Colonic mucosa (tissue), 4 donors: ENCODE results near the gene C14orf180. TPM values are rescaled to one million over a fixed set of nuclear protein-coding genes. Genes with fewer than 3 reads are reported as not detected.
"Not testable (repeated sequence)": the region's sequence is repeated elsewhere in the genome, so short reads cannot be mapped to it uniquely, and the experiment has no call there.

Experiments
- DNase-seq: peaks from one replicate; pipeline ENCODE4 v3.0.0-alpha.2; 2020
- H3K27ac ChIP-seq: fragments of 200-600 bp; one replicate; pipeline ENCODE4 v1.8.0; 2021
- H3K27me3 ChIP-seq: fragments of 200-600 bp; one replicate; pipeline ENCODE4 v1.8.0; 2021
- H3K36me3 ChIP-seq: fragments of 200-600 bp; one replicate; pipeline ENCODE4 v1.8.0; 2021
- H3K4me1 ChIP-seq: fragments of 200-600 bp; one replicate; pipeline ENCODE4 v1.8.0; 2021; ENCODE audit warnings: mild to moderate bottlenecking
- H3K4me3 ChIP-seq: fragments of 200-600 bp; one replicate; pipeline ENCODE4 v1.8.0; 2021
- H3K9ac ChIP-seq, 2 donors: one replicate each; pipeline ENCODE4 v1.7.0; 2013; ENCODE audit warnings: control low read depth in 2 of 2, low read depth in 2 of 2, low read length in 2 of 2
- H3K9me3 ChIP-seq: fragments of 200-600 bp; one replicate; pipeline ENCODE4 v1.8.0; 2021
- CTCF ChIP-seq: fragments of 200-600 bp; IDR thresholded peaks from one replicate; pipeline ENCODE4 v1.8.0; 2022; ENCODE audit warnings: antibody characterized with exemption, mild to moderate bottlenecking
- intact Hi-C: fragments of 100-400 bp; cut with DNase I; formaldehyde crosslinking; loops from one replicate; pipeline ENCODE4 v1.14.1; 2022
- total RNA-seq, 2 donors: library from RNA; stranded (reverse); fragmentation: NEBNext Ultra II Directional in 1 of 2; extraction: Animal tissue kit (Norgen Biotek cat#: 25700) in 1 of 2; gene quantifications; one replicate each; pipeline ENCODE4 v1.2.1, GENCODE V29; 2021
- donor health status: healthy.
- donor health status: DM: no; HTN: no; CAD: no.
- donor health status: DM: no; HTN: no; CAD: no.

C14orf180 gene
- total RNA-seq, 2 donors from 2014 or later, result 0.13 TPM; not detected in 1

- TF ChIP-seq CTCF, result no peak
- H3K9ac ChIP-seq, result no peak overlapping the region
- no peak for DNase-seq
- intact Hi-C loops, result no loop called here
- H3K27ac ChIP-seq, result no peak overlapping the region
- H3K27me3 ChIP-seq, result no peaks in the 10 kb centered on the region
- H3K36me3 ChIP-seq, result no peaks in the 10 kb centered on the region
- peaks cover 6% of the 10 kb centered on the region for H3K4me1 ChIP-seq
- H3K9me3 ChIP-seq, result no peaks in the 10 kb centered on the region
- H3K4me3 ChIP-seq, result no peak overlapping the region
These were observed 1.2 kb upstream of the C14orf180 start for GRCh38 chr14:104578321-104578720.

- H3K27ac ChIP-seq, H3K4me1 ChIP-seq, H3K9ac ChIP-seq, H3K27me3 ChIP-seq, intact Hi-C loops, DNase-seq, H3K36me3 ChIP-seq, H3K9me3 ChIP-seq, H3K4me3 ChIP-seq: not testable (repeated sequence)
These were observed 375 bp downstream of the C14orf180 start for GRCh38 chr14:104579939-104580338.

- Histone ChIP-seq H3K4me1 (peaks cover 6% of the 10 kb centered on the region), H3K27ac (no peak overlapping the region), H3K36me3 (no peaks in the 10 kb centered on the region), H3K4me3 (no peak overlapping the region), H3K27me3 (no peaks in the 10 kb centered on the region), H3K9ac (no peak overlapping the region), H3K9me3 (no peaks in the 10 kb centered on the region)
- TF ChIP-seq CTCF, result no peak
- intact Hi-C loops, result no loop called here
- DNase-seq, result no peak
These were observed 1.4 kb downstream of the C14orf180 start for GRCh38 chr14:104580961-104581360.

GRCh38 chr14:104581521-104581920, 2.0 kb downstream of the C14orf180 start:
- intact Hi-C loops, result no loop called here
- TF ChIP-seq CTCF, result no peak
- DNase-seq, result no peak
- H3K36me3 ChIP-seq, result no peaks in the 10 kb centered on the region
- no peak overlapping the region for H3K27ac ChIP-seq
- no peaks in the 10 kb centered on the region for H3K27me3 ChIP-seq
- H3K4me1 ChIP-seq, result peaks cover 6% of the 10 kb centered on the region
- H3K9ac ChIP-seq, result no peak overlapping the region
- H3K9me3 ChIP-seq, result no peaks in the 10 kb centered on the region
- H3K4me3 ChIP-seq, result no peak overlapping the region

GRCh38 chr14:104582005-104582404, 2.4 kb downstream of the C14orf180 start:
- Histone ChIP-seq H3K27ac (no peak overlapping the region), H3K4me3 (no peak overlapping the region), H3K9ac (no peak overlapping the region), H3K4me1 (peaks cover 6% of the 10 kb centered on the region), H3K36me3 (no peaks in the 10 kb centered on the region), H3K9me3 (no peaks in the 10 kb centered on the region), H3K27me3 (no peaks in the 10 kb centered on the region)
- DNase-seq, result no peak
- TF ChIP-seq CTCF, result no peak
- intact Hi-C loops, result no loop called here

GRCh38 chr14:104582662-104583061, 3.1 kb downstream of the C14orf180 start:
- no peak for TF ChIP-seq CTCF
- no peak overlapping the region for H3K4me3 ChIP-seq
- intact Hi-C loops, result no loop called here
- H3K4me1 ChIP-seq, result peaks cover 2% of the 10 kb centered on the region
- H3K36me3 ChIP-seq, result no peaks in the 10 kb centered on the region
- H3K27ac ChIP-seq, result no peak overlapping the region
- no peaks in the 10 kb centered on the region for H3K9me3 ChIP-seq
- no peaks in the 10 kb centered on the region for H3K27me3 ChIP-seq
- no peak for DNase-seq
- H3K9ac ChIP-seq, result no peak overlapping the region
